Urinary bladder (tissue), 4 donors: ENCODE data around the gene TMEM245. TPM values are rescaled to one million over a fixed set of nuclear protein-coding genes. Genes with fewer than 3 reads are reported as not detected.

ENCODE experiments used
- DNase-seq: peaks from one replicate; pipeline ENCODE4 v3.0.0-alpha.2; 2015; ENCODE audit errors: extremely low spot score
- H3K27ac ChIP-seq: one replicate; pipeline ENCODE4 v1.5.1; 2013; ENCODE audit warnings: low read depth, mild to moderate bottlenecking, moderate library complexity
- H3K36me3 ChIP-seq: one replicate; pipeline ENCODE4 v1.6.1; 2013; ENCODE audit warnings: mild to moderate bottlenecking, moderate library complexity; ENCODE audit not compliant: insufficient read depth
- H3K4me1 ChIP-seq: one replicate; pipeline ENCODE4 v1.6.1; 2013; ENCODE audit warnings: mild to moderate bottlenecking, moderate library complexity; ENCODE audit not compliant: insufficient read depth
- H3K4me3 ChIP-seq: one replicate; pipeline ENCODE4 v1.5.1; 2013; ENCODE audit warnings: low read depth, low read length
- WGBS: extraction: QIAGEN DNeasy Blood & Tissue Kit; methylation state at CpG from one replicate; pipeline ENCODE4 v1.1.7; 2013; 5-methylcytosine and 5-hydroxymethylcytosine counted together
- polyA plus RNA-seq: library from polyadenylated mRNA; stranded (reverse); fragments of 200-250 nt; gene quantifications from one replicate; pipeline ENCODE4 v1.2.3, GENCODE V29; 2013
- total RNA-seq: library from RNA; depleted of rRNA; stranded (reverse); fragments of >200 nt; gene quantifications from one replicate; pipeline ENCODE4 v1.2.3, GENCODE V29; 2014
- donor health status: healthy with polysubstance abuse.
- donor health status: healthy.

TMEM245 gene
- total and polyA plus RNA-seq, 2 donors, result 41.3 to 87.6 TPM

DNA sequence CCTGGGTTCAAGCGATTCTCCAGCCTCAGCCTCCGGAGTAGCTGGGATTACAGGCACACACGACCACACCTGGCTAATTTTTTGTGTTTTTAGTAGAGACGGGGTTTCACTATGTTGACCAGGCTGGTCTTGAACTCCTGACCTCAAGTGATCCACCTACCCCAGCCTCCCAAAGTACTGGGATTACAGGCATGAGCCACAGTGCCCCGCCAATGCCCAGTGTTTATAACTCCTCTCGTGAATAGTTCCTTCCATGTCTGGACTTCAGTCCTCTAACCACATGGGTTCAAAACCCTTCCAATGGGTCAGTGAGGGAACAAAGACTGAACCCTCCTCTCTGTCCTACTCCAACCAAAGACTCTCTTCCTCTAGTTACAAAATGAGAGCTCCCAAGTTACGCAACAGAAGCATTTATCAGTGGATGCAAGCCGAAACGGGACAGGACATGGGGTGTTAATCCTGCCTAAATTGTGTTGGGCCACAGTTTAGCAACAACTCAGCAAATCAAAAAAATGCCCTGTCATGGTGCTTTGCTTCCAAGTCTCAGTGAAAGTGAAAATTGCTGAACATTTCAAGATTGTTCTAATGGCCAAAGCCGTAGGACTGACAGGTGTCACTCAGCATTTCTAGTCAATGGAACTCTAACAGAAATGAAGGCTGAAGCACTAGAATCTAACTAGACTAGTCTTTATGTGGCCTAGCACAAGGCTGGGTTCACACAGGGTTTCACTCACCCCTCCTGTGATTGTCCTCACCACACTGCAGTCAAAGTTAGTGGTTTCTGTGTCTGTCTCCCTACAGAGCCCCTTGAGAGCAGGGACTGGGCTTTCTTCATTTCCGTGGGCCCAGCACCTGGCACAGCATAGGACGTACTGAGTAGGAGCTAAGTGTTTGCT, 3.2 kb upstream of the TMEM245 start:
- WGBS, result 75% methylated on average over 12 of the region's 12 CpGs
- Histone ChIP-seq H3K36me3 (no peaks in the 10 kb centered on the region), H3K27ac (no peak overlapping the region), H3K4me1 (no peaks in the 10 kb centered on the region), H3K4me3 (no peak overlapping the region)
- no peak for DNase-seq

DNA sequence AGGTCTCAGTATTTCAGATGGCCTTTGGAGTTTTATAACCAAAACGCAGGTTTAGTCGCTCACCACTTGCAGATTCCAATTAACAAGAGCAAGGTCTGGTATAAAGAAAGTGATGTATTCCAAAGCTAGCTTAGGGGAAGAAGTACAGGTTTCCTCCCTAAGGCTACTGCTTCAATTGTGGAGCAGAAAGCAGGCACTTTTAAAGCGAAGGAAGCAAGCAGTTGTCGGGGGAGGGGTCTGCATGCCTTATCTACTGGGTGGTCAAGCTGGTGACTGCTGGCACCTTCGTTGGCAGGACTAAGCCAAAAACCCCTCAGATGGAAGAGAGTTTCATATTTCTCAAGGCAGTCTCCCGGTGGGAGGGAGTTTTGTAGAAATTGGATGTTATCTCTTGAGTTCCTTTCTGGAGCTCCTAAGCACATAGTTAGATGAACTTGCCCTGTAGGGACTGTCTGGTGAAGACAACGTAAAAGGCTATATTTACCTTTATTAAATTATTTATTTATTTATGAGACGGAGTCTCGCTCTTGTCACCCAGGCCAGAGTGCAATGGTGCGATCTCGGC, 1.6 kb upstream of the TMEM245 start:
- 65% methylated on average over 11 of the region's 11 CpGs for WGBS
- no peak overlapping the region for H3K4me3 ChIP-seq
- H3K27ac ChIP-seq, result no peak overlapping the region
- no peaks in the 10 kb centered on the region for H3K4me1 ChIP-seq
- H3K36me3 ChIP-seq, result no peaks in the 10 kb centered on the region
- no peak for DNase-seq

DNA sequence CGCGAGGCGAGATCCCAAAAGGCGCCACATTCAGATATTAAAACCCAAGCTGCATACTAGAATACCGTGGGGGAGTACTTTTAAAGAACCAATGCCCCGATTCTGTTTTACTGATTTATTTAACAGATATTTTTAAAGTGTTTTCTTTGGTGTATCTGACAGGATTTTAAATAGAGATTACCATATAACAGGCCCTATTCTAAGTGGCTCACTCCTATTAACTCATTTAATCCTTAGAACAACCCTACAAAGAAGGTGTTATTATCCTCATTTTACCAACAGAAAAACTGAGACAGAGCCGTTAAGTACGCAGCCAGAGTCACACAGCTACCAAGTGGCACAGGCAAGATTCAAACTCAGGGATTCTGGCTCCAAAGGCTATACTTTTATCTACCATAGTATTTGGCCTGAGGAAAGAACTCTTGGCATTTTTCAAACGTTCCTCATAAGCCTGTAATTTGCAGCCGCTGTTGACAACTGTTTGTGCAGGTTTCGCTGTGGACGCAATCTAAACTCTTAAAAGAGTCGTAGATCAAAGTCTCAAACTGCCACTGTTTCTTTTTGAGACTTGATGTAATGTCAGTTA, 550 bp upstream of the TMEM245 start:
- Histone ChIP-seq H3K4me3 (no peak overlapping the region), H3K4me1 (no peaks in the 10 kb centered on the region), H3K27ac (no peak overlapping the region), H3K36me3 (no peaks in the 10 kb centered on the region)
- 22% methylated on average over 13 of the region's 13 CpGs for WGBS
- DNase-seq, result no peak

DNA sequence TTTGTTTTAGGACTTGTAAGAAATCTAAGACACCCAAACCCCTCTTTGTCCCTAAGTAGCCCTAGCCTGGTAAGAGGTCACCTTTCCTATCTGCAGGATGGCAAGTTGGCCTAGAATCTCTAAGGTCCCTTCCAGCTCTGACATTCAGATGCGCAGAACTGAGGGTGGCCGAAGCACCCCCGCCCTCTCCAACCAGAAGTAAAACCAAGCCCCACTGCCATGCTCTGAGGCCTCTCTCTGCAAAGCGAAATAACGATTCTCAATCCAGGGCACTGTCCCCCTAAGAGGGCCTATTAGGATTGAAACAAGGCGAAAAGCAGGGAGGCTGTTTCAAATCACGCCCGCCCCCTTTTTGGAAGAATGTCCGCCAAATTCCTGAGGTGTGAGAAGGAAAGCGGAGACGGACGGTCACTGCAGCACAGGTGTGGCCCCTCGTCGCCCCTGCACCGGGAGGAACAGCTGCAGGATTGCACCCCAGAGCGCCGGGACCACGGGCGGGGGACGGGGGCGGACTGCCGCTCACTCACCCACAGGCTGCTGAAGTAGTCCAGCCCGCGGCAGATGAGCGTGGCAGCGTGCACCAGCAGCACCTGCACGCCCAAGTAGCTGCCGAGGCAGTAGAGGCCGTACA, 824 bp downstream of the TMEM245 start:
- Histone ChIP-seq H3K27ac (no peak overlapping the region), H3K4me3 (peak overlapping the region; percentile 91), H3K4me1 (peaks cover 2% of the 10 kb centered on the region), H3K36me3 (no peaks in the 10 kb centered on the region)
- under 1% methylated on average over 29 of the region's 29 CpGs for WGBS
- no peak for DNase-seq

DNA sequence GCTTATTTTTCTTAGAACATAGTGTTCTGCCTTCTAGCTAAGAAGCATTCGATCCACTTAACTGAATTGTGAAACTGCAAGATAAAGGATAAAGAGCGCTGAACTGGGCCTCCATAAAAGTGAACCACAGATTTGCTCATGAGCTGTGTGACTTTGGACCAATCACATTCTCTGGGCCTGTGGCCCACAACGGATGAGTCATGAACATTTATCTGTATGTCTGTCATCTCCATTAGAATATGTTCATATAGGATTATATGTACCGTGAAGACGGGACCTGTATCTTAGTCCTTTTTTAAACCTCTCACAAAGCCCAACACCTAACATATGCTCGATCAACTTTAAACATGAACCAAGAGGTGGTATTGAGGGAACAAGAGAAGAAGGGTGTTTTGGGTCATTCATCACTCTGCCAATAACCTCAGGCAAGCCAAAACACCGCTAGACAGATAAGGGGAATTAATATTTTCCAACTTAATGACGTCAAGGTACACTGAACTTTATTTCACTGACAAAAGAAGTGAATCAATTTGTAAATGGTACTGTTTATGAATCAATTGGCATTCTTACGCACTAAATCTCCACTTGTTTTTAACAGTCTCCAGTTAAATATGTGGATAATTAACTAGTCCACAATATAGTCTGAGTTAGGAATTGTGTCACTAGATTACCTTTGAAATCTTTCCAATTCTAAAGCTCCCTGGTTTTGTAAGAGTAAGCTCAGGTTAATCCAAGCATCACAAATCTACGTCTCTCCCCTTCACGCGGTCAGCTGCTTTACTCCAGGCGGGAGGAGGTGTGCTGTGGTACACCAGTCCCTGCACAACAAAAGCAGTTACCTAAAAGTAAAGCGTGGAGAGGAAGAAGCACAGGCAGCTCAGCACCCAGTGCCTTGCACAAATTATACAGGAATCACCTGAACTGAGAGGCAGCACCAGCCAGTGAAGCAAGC, 1.6 kb downstream of the TMEM245 start:
- WGBS, result 22% methylated on average over 14 of the region's 14 CpGs
- no peak for DNase-seq
- no peak overlapping the region for H3K27ac ChIP-seq
- H3K4me1 ChIP-seq, result peaks cover 2% of the 10 kb centered on the region
- no peaks in the 10 kb centered on the region for H3K36me3 ChIP-seq
- peak overlapping the region; percentile 91 for H3K4me3 ChIP-seq

DNA sequence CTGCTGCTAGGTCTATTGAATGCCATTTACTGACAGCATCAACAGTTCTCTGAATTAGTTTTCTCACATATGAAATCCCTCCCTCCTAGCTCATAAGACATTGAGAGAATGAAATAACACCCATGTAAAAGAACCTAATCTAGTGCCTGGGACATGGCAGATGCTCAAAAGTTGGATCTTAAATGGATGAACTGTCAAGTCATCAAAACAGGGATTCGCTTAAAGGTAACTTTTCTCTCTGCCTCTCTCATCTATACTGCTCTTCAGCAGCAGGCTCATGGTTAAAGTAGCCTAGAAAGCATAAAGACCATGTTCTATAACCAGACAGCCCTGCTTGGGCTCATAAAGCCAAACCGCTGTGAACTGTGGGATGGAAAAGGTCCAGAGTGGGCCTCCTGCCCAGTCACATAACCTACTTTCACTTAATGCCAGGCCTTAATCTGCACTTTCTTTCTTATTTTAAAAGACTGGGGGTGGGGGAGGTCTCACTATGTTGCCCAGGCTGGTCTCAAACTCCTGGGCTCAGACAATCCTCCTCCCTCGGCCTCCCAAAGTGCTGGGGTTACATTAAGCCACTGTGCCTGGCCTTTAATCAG, 3.7 kb downstream of the TMEM245 start:
- H3K36me3 ChIP-seq, result no peaks in the 10 kb centered on the region
- no peak overlapping the region for H3K4me3 ChIP-seq
- 67% methylated on average over 3 of the region's 3 CpGs for WGBS
- peaks cover 2% of the 10 kb centered on the region for H3K4me1 ChIP-seq
- DNase-seq, result no peak
- H3K27ac ChIP-seq, result no peak overlapping the region

DNA sequence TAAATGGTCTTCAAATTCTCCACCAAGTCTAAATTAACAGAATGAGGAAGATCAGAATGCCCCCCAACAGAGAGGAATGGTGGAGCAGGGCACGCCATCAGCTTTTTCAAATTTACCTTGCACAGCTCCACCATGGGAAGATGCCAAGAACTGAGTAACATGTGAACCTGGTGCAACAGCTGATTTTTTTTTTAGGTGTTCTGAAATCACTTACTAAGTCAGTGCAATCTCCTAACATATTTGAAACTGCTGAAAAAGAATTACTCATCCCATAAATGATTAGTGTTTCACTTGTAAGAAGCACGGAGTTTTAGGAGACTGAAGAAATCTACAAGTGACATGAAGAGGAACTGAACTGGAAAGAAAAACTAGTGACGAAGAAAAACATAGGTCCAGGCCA, 5.1 kb downstream of the TMEM245 start:
- peaks cover 2% of the 10 kb centered on the region for H3K4me1 ChIP-seq
- no peak for DNase-seq
- 72% methylated on average over 3 of the region's 3 CpGs for WGBS
- no peaks in the 10 kb centered on the region for H3K36me3 ChIP-seq
- H3K4me3 ChIP-seq, result no peak overlapping the region
- H3K27ac ChIP-seq, result no peak overlapping the region

DNA sequence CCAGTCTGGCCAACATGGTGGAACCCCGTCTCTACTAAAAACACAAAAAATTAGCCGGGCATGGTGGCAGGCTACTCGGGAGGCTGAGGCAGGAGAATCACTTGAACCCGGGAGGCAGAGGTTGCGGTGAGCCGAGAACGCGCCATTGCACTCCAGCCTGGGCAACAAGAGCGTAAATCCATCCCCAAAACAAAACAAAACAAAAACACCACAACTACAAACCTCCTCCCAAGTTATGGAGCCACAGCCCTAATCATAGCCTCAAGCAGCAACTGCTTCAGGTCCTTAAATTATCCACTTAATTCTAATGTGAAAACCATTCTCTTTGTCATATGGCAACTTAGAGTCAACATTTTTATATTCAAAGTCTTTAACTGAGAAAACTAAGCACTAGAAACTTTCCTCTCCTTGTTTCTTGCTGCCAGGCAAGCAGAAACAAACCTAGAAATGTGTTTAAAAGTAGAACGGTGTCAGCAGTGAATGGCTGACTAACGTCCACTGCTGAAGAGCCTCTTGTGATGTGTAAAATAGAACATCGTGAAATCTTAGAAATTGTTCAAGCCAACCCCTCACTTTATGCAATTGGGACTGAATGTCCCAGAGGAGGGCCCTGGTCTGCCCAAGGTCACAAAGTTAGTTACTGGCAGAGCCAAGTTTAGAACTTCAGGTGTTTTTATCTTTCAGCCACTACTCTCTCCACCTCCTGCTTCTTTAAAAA, 5.7 kb downstream of the TMEM245 start:
- H3K4me1 ChIP-seq, result peaks cover 2% of the 10 kb centered on the region
- H3K4me3 ChIP-seq, result no peak overlapping the region
- H3K27ac ChIP-seq, result no peak overlapping the region
- WGBS, result 87% methylated on average over 12 of the region's 12 CpGs
- DNase-seq, result no peak
- H3K36me3 ChIP-seq, result no peaks in the 10 kb centered on the region

DNA sequence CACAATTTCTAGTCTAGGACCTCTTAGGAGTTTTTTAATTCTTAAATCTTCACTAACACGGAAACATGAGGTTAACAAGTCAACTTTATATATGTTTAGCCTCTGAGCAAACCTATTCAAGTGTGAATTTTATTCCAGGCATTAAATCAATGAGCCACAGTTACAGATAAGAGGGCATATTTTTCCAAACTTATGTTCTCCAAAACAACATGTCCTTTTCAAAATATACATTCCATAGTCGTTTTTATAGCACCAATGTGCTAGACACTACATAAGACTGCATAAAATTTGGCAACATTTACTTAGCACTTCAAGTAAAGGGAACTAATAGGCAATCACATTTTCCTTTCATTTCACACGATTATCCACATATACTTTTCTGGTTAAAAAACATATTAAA, 6.5 kb downstream of the TMEM245 start:
- H3K27ac ChIP-seq, result no peak overlapping the region
- no peak for DNase-seq
- H3K4me3 ChIP-seq, result no peak overlapping the region
- WGBS, result 52% methylated on average over 3 of the region's 3 CpGs
- H3K36me3 ChIP-seq, result no peaks in the 10 kb centered on the region
- peaks cover 2% of the 10 kb centered on the region for H3K4me1 ChIP-seq

DNA sequence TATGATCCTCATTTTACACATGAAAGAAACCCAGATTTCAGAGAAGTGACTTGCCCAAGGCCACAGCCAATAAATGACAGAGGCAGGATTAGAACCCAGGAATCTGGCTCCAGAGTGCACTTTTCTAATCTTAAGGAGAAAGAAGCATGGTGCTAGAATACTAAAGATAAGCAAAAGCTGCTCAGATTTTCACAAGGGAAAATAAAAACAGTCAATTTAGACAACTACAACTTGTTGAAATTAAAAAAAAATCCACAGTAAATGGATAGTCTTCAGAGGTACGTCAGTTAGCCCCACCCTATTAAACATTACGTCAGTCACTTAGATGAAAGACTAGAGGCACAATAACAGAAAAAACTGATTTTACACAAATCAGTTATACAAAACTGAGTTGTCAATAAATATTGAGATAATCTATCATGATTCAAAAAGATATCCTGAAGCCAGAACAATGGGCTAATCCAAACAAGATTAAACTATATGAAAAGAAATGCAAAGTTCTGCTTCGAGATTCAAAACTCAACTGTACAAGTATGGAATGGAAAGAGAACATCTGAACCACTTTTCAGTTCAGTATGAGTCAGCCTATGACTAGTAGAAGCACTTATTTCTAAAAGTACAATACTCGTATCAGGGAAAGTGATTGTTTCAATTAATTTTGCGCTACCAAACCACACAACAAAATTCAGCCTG, 9.3 kb downstream of the TMEM245 start:
- no peak overlapping the region for H3K27ac ChIP-seq
- H3K4me3 ChIP-seq, result no peak overlapping the region
- no peaks in the 10 kb centered on the region for H3K36me3 ChIP-seq
- H3K4me1 ChIP-seq, result peaks cover 2% of the 10 kb centered on the region
- DNase-seq, result no peak
- WGBS, result 51% methylated on average over 5 of the region's 5 CpGs

DNA sequence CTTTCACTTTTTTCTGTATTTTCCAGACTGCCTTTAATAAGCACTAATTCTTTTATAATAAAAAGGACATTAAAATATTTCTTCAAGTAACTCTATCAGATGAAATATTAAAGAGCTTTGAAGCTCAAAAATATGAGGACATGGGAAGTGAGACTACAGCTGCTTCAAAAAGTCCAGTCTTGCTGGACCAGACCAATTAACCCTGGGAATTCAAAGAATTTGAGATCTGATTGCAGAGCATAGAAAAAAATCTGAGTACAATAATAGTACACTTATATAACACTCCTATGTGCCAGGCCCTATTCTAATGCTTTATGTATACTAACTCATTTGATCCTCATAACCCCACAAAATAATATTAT, 9.8 kb downstream of the TMEM245 start:
- H3K4me3 ChIP-seq, result no peak overlapping the region

DNA sequence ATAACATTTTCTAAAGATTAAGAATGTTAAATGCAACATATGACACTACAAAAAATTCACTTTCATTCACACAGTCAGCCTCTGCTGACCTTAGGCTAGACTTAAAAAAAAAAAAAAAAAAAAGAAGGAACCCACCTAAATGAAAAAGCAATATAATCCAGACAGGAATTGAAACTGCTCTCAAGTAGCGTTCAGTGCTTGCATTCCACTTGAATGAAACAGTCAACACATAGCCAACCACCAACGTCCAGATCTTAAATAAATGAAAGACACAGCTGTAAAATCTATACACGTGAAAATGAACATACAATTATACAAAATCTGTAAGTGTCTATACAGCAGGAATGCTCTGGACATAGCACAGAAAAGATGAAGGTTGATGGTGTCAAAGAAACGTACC, 11.4 kb downstream of the TMEM245 start:
- DNase-seq, result no peak
- no peak overlapping the region for H3K27ac ChIP-seq
- no peak overlapping the region for H3K4me3 ChIP-seq
- WGBS, result 42% methylated on average over 4 of the region's 4 CpGs
- no peaks in the 10 kb centered on the region for H3K36me3 ChIP-seq
- H3K4me1 ChIP-seq, result no peaks in the 10 kb centered on the region

More for the DNA sequence above, 9.8 kb downstream of the TMEM245 start:
- Histone ChIP-seq H3K27ac (no peak overlapping the region), H3K36me3 (no peaks in the 10 kb centered on the region), H3K4me1 (peaks cover 2% of the 10 kb centered on the region)
- DNase-seq, result no peak
